HG02588 (cell line): ENCODE measurements around the gene EGF.

Experiments
- ATAC-seq: cut with Tn5 transposase; IDR thresholded peaks from one replicate; pipeline ENCODE4 v1.9.1; 2021; ENCODE audit warnings: mild to moderate bottlenecking, moderate library complexity; ENCODE audit not compliant: unreplicated experiment

Gene EGF

GRCh38 chr4:109957227-109957626, 44.5 kb downstream of the EGF start:
- ATAC-seq, result no peak

GRCh38 chr4:109959195-109959594, 46.5 kb downstream of the EGF start:
- ATAC-seq, result no peak

GRCh38 chr4:109962401-109962800, 49.7 kb downstream of the EGF start:
- no peak for ATAC-seq

GRCh38 chr4:109966891-109967481, 54.3 kb downstream of the EGF start:
- ATAC-seq, result no peak

- ATAC-seq, result no peak
Observed at GRCh38 chr4:109967798-109968520, 55.3 kb downstream of the EGF start.

GRCh38 chr4:109969087-109969486, 56.4 kb downstream of the EGF start:
- no peak for ATAC-seq

GRCh38 chr4:109969919-109970318, 57.2 kb downstream of the EGF start:
- no peak for ATAC-seq

- ATAC-seq, result no peak
Observed at GRCh38 chr4:109972786-109973528, 60.3 kb downstream of the EGF start.

- ATAC-seq, result no peak
Observed at GRCh38 chr4:109973529-109973905, 60.8 kb downstream of the EGF start.

GRCh38 chr4:109976189-109976588, 63.5 kb downstream of the EGF start:
- ATAC-seq, result no peak

- ATAC-seq, result no peak
Observed at GRCh38 chr4:109977854-109978501, 65.3 kb downstream of the EGF start.

- ATAC-seq, result no peak
Observed at GRCh38 chr4:109978704-109979454, 66.2 kb downstream of the EGF start.

GRCh38 chr4:109979920-109980717, 67.4 kb downstream of the EGF start:
- ATAC-seq, result no peak

GRCh38 chr4:109981936-109982335, 69.3 kb downstream of the EGF start:
- ATAC-seq, result no peak

- ATAC-seq, result no peak
Observed at GRCh38 chr4:109982521-109982920, 69.8 kb downstream of the EGF start.

- no peak for ATAC-seq
Observed at GRCh38 chr4:109985993-109986974, 73.6 kb downstream of the EGF start.

- ATAC-seq, result no peak
Observed at GRCh38 chr4:109989044-109989443, 76.4 kb downstream of the EGF start.

- ATAC-seq, result no peak
Observed at GRCh38 chr4:109989618-109990017, 76.9 kb downstream of the EGF start.
